Measurements from ENCODE around the gene SCAMP4. TPM values are rescaled to one million over a fixed set of nuclear protein-coding genes. Genes with fewer than 3 reads are reported as not detected.

The SCAMP4 gene
- total RNA-seq, 3 donors from 2014 or later: 57.2 to 61.3 (median 59.8) TPM

DNA sequence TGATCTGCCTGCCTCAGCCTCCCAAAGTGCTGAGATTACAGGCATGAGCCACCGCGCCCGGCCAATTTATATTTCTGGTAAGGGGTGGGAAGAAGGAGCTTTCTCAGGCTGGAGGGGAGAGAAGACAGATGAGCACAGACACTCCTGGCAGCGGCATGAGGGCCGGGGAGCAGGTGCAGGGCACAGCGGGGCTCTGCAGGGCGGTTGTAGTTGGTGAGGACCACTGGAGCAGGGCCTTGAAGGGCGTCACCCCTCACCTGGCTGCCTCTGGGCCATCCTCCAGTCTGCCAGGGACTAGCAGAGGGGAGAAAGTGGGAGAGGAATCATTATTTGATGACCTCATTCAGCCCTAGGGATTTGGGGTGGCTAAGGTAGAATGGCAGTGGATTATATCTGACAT is 27.2 kb downstream of the SCAMP4 start:
- no peak overlapping the region for H3K4me3 ChIP-seq
- H3K9me3 ChIP-seq: no peaks in the 10 kb centered on the region
- TF ChIP-seq, protein P1, sequence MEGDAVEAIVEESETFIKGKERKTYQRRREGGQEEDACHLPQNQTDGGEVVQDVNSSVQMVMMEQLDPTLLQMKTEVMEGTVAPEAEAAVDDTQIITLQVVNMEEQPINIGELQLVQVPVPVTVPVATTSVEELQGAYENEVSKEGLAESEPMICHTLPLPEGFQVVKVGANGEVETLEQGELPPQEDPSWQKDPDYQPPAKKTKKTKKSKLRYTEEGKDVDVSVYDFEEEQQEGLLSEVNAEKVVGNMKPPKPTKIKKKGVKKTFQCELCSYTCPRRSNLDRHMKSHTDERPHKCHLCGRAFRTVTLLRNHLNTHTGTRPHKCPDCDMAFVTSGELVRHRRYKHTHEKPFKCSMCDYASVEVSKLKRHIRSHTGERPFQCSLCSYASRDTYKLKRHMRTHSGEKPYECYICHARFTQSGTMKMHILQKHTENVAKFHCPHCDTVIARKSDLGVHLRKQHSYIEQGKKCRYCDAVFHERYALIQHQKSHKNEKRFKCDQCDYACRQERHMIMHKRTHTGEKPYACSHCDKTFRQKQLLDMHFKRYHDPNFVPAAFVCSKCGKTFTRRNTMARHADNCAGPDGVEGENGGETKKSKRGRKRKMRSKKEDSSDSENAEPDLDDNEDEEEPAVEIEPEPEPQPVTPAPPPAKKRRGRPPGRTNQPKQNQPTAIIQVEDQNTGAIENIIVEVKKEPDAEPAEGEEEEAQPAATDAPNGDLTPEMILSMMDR (IDR thresholded peaks at IDR 0.05): no peak
- peaks cover 12% of the 10 kb centered on the region for H3K4me1 ChIP-seq (ENCODE audit: low read depth)
- DNase-seq: no peak
- no peak for ATAC-seq
- no peaks in the 10 kb centered on the region for H3K36me3 ChIP-seq (ENCODE audit: low read depth)
- intact Hi-C loops (cut with DNase I, micrococcal nuclease): no loop called here

DNA sequence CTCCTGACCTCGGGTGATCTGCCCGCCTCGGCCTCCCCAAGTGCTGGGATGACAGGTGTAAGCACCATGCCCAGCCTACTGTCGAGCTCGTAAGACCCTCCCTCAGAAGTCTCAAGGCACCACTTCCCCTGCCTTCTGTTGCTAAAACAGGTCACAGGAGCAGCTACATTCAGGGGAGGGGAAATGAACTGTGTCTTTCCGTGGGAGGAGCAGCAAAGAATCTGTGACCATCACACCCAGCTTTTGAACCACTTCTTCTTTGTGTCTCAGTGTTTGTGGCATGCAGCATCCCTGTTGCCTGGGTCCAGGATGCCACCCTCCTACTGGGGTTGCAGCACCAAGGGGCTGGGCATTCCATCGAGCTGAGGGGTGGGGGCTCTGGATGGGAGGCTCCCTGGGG is 28.0 kb downstream of the SCAMP4 start:
- ATAC-seq (no peak), DNase-seq (no peak)
- Histone ChIP-seq H3K9me3 (no peaks in the 10 kb centered on the region), H3K4me1 (ENCODE audit: low read depth) (peaks cover 12% of the 10 kb centered on the region), H3K36me3 (ENCODE audit: low read depth) (no peaks in the 10 kb centered on the region), H3K4me3 (no peak overlapping the region)
- intact Hi-C loops (cut with DNase I, micrococcal nuclease): no loop called here
- TF ChIP-seq, protein P1 (IDR thresholded peaks at IDR 0.05): no peak

GRCh38 chr19:1933942-1934341 is 28.7 kb downstream of the SCAMP4 start:
- Histone ChIP-seq H3K9me3 (no peaks in the 10 kb centered on the region), H3K4me1 (ENCODE audit: low read depth) (peaks cover 10% of the 10 kb centered on the region), H3K4me3 (no peak overlapping the region), H3K36me3 (ENCODE audit: low read depth) (no peaks in the 10 kb centered on the region)
- ATAC-seq (no peak), DNase-seq (no peak)
- intact Hi-C loops (cut with DNase I, micrococcal nuclease): no loop called here
- TF ChIP-seq, protein P1 (IDR thresholded peaks at IDR 0.05): no peak

GRCh38 chr19:1935484-1936208 is 30.4 kb downstream of the SCAMP4 start:
- Histone ChIP-seq H3K4me1 (ENCODE audit: low read depth) (peaks cover 9% of the 10 kb centered on the region), H3K9me3 (no peaks in the 10 kb centered on the region), H3K4me3 (no peak overlapping the region), H3K36me3 (ENCODE audit: low read depth) (no peaks in the 10 kb centered on the region)
- DNase-seq: no peak
- intact Hi-C loops (cut with DNase I, micrococcal nuclease): no loop called here
- TF ChIP-seq, protein P1 (IDR thresholded peaks at IDR 0.05): no peak
- ATAC-seq: peak; percentile 58

DNA sequence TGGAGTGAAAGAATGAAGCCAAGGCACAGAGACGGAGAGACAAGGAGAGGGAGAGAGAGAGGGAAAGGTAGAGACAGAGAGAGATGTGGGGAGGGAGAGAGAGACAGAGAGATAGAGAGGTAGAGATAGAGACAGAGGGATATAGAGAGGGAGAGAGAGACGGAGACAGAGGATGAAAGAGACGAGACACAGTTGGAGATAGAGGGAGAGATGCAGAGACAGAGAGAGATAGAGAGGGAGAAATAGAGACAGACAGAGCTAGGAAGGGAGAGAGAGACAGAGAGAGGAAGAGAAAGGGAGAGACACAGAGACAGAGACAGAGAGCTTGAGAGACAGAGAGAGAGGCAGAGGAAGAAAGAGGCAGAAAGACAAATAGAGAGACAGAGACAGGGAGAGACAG is 31.2 kb downstream of the SCAMP4 start:
- DNase-seq: no peak
- intact Hi-C loops (cut with DNase I, micrococcal nuclease): no loop called here
- Histone ChIP-seq H3K9me3 (no peaks in the 10 kb centered on the region), H3K36me3 (ENCODE audit: low read depth) (no peaks in the 10 kb centered on the region), H3K4me1 (ENCODE audit: low read depth) (peaks cover 9% of the 10 kb centered on the region), H3K4me3 (no peak overlapping the region)
- no peak for ATAC-seq
- TF ChIP-seq, protein P1 (IDR thresholded peaks at IDR 0.05): no peak

Measured in mucosa of descending colon (tissue), 3 donors.